Measurements from ENCODE around the gene TMEM94. TPM values are rescaled to one million over a fixed set of nuclear protein-coding genes. Genes with fewer than 3 reads are reported as not detected.
A peak's percentile ranks its signal among the peaks of the same experiment; 100 is the strongest.

Gene TMEM94
- total and polyA plus RNA-seq, 2 of the 13 experiments (the other 11 are each of a cell fraction or from before 2014, with no cell fraction given): 32.6 to 134 TPM

DNA sequence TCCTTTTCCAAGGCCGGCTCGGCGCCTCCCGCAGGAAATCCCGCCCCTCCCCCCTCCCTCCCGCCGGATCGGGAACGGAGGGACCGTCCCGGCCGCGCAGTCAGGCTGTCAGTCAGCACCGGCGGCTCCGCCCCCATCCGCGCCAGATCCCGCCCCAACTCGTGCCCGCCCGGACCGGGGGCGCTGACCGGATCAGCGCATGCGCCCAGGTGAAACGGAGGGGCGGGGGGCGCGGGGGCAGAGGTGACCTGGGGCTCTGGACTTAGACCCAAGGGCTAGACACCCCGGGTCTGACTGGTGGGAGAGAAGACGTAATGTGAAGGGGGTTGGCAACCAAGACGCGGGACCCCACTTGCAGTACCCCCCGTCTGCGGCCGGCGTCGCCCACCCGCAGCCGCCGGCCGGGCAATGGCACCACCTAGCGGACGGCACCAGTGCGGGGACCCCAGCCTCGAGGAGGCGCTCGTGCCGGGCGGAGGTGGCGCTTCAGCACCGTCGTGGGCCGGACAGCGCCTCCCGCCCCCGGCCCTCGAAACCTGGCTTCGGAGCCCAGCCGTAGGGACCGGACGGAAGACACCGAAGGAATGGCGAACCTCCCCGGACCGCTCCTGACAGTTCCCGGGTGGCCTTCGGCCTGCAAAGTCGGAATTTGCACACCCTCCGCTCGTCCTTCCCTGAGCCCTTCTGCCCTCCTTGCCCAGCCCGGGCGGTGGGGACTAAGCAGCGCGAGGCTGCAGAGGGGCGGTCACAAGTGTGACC is 59.2 kb downstream of the TMEM94 start, which contains the start of gene CASKIN2 (continued):
- TF ChIP-seq ATF4 (CRISPR knock-in tag; IDR thresholded peaks at IDR 0.05): peak in 1 of 2 experiments; percentile 39; a peak in 2 of 4 replicates
- peak; percentile 99; the same call in 1 of the 2 replicates for TF ChIP-seq RNF219 (CRISPR knock-in tag; IDR thresholded peaks at IDR 0.05)
- peak; percentile 73 for TF ChIP-seq SIX4 (CRISPR knock-in tag; IDR thresholded peaks at IDR 0.05)
- peak; percentile 87 for TF ChIP-seq ZNF350 (CRISPR knock-in tag; IDR thresholded peaks at IDR 0.05; ENCODE audit: borderline replicate concordance, low read depth)
- TF ChIP-seq, protein P1, sequence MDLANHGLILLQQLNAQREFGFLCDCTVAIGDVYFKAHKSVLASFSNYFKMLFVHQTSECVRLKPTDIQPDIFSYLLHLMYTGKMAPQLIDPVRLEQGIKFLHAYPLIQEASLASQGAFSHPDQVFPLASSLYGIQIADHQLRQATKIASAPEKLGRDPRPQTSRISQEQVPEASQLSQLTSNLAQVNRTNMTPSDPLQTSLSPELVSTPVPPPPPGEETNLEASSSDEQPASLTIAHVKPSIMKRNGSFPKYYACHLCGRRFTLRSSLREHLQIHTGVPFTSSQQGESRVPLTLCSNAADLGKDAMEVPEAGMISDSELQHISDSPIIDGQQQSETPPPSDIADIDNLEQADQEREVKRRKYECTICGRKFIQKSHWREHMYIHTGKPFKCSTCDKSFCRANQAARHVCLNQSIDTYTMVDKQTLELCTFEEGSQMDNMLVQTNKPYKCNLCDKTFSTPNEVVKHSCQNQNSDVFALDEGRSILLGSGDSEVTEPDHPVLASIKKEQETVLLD (CRISPR knock-in tag; IDR thresholded peaks at IDR 0.05; ENCODE audit: low read depth): peak; percentile 87
- TF ChIP-seq YEATS4 (CRISPR knock-in tag; IDR thresholded peaks at IDR 0.05; ENCODE audit: borderline replicate concordance): peak; percentile 69; the same call in 1 of the 2 replicates
- peak; percentile 45; the same call in 1 of the 2 replicates for TF ChIP-seq E2F2 (CRISPR knock-in tag; IDR thresholded peaks at IDR 0.05; ENCODE audit: borderline replicate concordance)
- peak; percentile 99 for TF ChIP-seq ZNF891 (CRISPR knock-in tag; IDR thresholded peaks at IDR 0.05)
- peak; percentile 35 for TF ChIP-seq HOMEZ (CRISPR knock-in tag; IDR thresholded peaks at IDR 0.05; ENCODE audit: low read depth)
- TF ChIP-seq ZNF18 (CRISPR knock-in tag; IDR thresholded peaks at IDR 0.05; ENCODE audit: insufficient replicate concordance): peak; percentile 91
- TF ChIP-seq CHCHD3 (CRISPR knock-in tag; IDR thresholded peaks at IDR 0.05): peak; percentile 67
- TF ChIP-seq ETV5 (CRISPR knock-in tag; IDR thresholded peaks at IDR 0.05; ENCODE audit: borderline replicate concordance): peak; percentile 66
- TF ChIP-seq ZNF292 (CRISPR knock-in tag; IDR thresholded peaks at IDR 0.05; ENCODE audit: borderline replicate concordance, low read depth): no peak
- TF ChIP-seq POLR2AphosphoS5 (IDR thresholded peaks at IDR 0.05; ENCODE audit: low read depth, low read length): no peak
- no peak for TF ChIP-seq ZFP36 (IDR thresholded peaks at IDR 0.05; ENCODE audit: borderline replicate concordance, low read depth, low read length, partially characterized antibody)
- peak; percentile 57; the same call in 1 of the 2 replicates for TF ChIP-seq FOXA3 (CRISPR knock-in tag; IDR thresholded peaks at IDR 0.05)

Measured in HepG2 (cell line).